Kasumi-1 (cell line): ENCODE measurements around the gene FAM229B.
"Not testable (repeated sequence)": the region's sequence is repeated elsewhere in the genome, so short reads cannot be mapped to it uniquely, and the experiment has no call there.

Experiments used
- DNase-seq, 2 experiments: peaks; one replicate each; lab custom pipeline; 2025; lab: John Stamatoyannopoulos, UW

The FAM229B gene

GRCh38 chr6:112065426-112065986, 21.9 kb upstream of the FAM229B start:
- DNase-seq: no peak

DNA sequence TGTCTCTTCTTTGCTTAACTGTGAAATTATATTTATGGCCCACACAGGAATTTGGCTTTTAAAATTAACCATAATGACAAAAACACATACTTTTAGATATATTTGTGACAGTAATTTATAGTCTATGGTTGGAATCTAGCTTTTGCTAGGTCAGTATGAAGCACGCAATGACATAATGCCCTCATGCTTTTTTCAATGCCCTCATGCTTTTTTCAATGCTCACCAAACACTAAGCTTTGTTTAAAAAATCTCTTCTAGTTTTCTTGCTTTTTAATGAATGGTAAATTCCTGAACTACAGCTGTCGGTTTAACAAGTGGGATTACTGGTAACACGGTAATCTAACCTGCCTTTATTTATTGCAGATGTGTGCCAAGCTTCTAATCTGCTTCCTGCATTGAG, 20.8 kb upstream of the FAM229B start:
- no peak for DNase-seq

DNA sequence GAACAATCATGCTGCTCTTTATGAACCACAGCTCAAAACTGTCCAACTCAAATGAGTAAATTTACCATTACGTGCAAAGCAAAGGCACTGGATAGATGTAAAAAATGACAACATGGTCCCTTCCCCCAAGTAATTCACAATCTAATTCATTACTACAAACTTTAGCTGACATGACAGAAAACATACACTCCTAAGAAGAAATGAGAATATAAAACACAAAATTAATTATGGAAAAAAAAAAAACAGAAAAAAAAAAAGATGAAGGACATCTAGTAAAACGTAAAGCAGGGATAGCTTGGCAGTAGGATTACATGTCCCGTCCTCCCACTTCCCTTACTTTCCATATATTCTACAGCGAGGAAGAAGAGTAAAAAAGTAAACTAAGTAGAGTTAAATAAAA, 5.8 kb upstream of the FAM229B start:
- DNase-seq: no peak

GRCh38 chr6:112085286-112086065, 1.9 kb upstream of the FAM229B start:
- DNase-seq: no peak

DNA sequence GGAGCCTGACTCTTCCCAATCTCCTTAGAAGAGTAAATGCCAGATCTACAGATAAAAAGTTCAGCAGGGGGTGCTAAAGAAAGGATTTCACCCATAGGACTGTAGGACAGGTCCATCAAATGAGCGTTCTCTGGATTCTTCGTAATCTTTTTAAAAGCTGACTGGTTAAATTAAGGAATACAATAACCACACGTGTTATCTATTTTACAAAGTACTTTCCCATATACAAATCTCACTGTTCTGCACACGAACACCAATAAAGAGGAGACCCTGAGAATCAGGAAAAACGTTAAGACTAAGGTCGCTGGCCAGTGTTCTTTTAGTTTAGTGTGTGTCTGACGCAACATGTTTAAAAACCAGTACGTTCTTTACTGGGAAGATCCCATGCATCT, 651 bp upstream of the FAM229B start:
- DNase-seq: peak; percentile 79

- peak; percentile 11 to 24 for DNase-seq
Measured at GRCh38 chr6:112087916-112088315, 525 bp downstream of the FAM229B start.

DNA sequence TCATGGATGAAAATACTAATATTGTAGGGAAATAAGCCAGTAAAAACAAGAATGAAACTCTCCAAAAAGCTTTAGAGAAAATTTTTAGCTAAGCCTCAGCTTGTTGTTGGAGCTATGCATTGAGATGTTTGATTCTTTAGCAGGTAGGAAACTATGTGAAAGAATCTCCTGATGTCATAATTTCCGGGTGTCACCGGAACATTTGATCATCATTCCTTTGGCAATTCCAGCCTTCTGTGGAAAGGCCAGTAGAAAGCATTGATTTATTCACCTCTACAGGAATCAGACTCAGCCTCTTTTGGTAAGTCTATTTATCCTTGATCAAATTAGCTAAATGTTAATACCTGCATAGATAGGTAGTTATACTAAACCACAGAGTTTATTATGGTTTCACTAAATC, 9.5 kb downstream of the FAM229B start:
- DNase-seq: no peak

DNA sequence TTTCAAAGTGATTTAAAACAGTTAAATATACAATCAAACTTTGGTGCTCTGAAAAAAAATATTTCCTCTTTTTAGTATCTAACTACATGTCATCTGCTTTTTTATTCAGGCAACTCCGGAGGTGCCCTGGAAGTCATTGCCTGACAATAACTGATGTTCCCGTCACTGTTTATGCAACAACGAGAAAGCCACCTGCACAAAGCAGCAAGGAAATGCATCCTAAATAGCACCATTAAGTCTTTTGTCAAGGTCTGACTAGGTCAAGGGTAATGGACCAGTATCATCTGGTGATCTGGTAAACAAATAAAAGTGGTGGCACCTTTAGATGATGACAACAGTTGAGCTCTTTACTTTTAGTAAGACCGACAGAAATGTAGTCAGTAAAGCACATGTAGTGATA, 13.2 kb downstream of the FAM229B start:
- no peak for DNase-seq

GRCh38 chr6:112106026-112106425, 18.6 kb downstream of the FAM229B start:
- DNase-seq: not testable (repeated sequence)

DNA sequence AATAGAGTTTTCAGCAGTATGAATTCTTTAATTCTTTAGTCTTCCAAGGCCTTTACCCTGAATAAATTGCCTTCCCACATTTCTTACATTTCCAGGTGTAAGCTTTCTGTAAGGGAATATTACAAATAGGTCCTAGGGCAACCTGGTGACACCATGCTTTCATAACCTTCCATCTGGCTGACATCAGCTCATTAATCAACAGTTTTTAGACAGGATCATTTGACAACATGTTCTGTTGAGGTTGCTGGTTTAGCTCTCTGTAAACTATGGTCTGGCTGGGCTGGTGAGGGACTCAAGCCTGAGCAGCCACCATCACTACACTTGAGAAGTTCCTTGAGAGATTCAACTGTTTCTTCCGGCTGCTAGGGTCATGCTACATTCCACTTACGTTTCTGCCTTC, 19.2 kb downstream of the FAM229B start:
- DNase-seq: no peak

- no peak for DNase-seq
Measured at GRCh38 chr6:112109262-112109661, 21.9 kb downstream of the FAM229B start.

DNA sequence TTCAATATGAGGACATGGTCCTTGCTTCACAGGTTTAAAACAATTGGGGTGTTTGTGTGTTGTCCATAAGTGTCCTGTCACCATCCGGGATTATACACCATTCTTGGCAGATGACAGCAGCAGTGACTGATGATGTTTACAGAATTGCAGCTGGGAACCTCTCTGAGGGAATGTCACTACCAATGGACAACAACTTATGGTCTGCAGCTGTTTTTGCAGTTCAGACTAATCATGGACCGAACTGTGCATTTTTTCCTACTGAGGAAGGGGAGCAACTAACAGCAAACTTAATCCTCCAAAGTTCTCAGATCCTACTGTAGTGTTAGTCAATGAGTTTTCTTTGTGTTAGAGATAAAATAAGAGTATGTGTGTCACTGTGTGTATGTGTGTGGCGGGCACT, 26.0 kb downstream of the FAM229B start:
- no peak for DNase-seq

GRCh38 chr6:112113918-112114317, 26.5 kb downstream of the FAM229B start:
- no peak for DNase-seq

GRCh38 chr6:112114577-112115223, 27.3 kb downstream of the FAM229B start:
- no peak for DNase-seq

- DNase-seq: peak in 1 of 2 experiments; percentile 18
Measured at GRCh38 chr6:112116221-112116620, 28.8 kb downstream of the FAM229B start.

DNA sequence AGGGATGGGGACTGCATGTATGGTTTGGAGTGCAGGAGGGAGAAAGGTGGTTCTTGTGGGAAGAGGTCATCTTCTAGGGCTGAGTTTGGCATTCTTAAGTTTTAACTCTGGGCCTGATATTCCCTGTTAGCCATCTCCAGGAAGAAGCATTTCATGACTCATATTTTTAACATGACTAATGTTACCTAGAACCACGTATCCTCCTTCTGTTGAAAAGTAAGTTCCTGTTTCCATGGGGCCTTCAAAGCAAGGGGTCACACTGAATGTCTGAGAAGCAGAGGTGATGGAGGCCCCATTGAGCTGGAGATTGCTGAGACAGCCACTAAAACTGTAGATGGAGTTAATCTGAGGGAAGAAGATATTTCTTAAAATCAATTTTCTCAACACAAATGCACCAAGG, 30.2 kb downstream of the FAM229B start:
- DNase-seq: peak; percentile 55 to 66

DNA sequence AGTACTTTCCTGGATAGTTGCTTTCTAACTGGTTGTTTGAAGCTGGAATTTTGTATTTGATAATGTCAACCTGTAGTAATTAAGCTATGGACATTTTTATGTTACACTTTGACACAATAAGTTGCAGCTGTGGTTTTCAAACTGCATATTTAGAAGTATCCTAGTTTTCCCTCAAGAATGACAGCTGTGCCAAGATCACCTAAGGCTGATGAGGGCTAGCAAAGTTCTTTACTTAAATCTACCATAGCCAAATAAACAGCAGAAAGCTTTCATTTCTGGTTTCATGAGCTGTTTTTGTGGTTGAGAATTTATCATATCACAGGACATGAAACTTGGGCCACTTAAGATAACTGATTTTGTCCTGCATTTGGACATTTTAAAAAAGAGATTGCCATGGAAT, 30.6 kb downstream of the FAM229B start:
- DNase-seq: no peak

GRCh38 chr6:112122756-112123155, 35.4 kb downstream of the FAM229B start:
- no peak for DNase-seq

- no peak for DNase-seq
Measured at GRCh38 chr6:112123982-112124381, 36.6 kb downstream of the FAM229B start.

GRCh38 chr6:112128208-112128607, 40.8 kb downstream of the FAM229B start:
- DNase-seq: no peak

GRCh38 chr6:112130878-112131277, 43.5 kb downstream of the FAM229B start:
- DNase-seq: no peak

DNA sequence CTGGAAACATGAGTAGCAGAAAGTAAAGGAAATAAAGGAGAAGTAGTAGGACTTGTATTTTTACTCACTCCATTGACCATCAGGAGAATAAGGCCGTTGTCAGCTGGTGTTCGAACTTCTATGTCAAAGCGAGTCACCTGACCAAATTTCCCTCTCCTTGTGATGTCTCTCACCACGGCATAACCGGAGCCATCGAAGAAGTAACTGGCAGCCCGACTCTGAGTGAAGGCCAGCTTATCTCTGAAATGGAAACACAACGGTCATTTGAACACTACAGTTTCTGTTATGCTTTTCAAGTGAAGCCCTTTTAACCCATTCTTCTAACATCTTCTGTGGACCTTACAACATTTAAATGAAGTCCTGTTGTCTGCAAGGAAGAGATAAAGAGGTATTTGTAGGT, 51.7 kb downstream of the FAM229B start:
- DNase-seq: no peak

DNA sequence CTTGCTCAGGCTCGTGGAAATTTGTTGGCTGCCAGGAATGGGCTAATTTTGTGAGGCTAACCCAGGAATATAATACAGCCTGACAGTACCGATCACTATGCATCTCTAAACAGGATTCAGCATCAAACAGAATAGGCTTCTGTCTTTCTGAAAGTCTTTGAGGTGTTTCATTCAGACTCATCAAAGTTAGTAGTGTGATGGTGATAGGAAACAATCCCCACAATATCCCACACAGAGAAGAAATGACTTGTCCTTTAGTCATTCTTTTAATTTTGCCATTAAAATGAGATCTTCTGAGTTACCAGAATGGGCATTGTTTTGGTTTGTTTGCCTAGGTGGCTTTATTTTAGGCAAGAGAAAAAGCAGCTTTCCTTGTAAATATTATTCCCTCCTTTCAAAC, 54.3 kb downstream of the FAM229B start:
- no peak for DNase-seq
